HepG2 (cell line): ENCODE data around the gene HTATIP2. TPM values are rescaled to one million over a fixed set of nuclear protein-coding genes. Genes with fewer than 3 reads are reported as not detected.

Source experiments
- AGO2 ChIP-seq: fragments of 200-400 bp; formaldehyde crosslinking; optimal IDR thresholded peaks from 2 replicates; pipeline ENCODE3; 2017; ENCODE audit warnings: mild to moderate bottlenecking, low read depth, low read length, moderate library complexity
- ATF6 ChIP-seq: sonication (generic); formaldehyde crosslinking; conservative IDR thresholded peaks from 2 replicates; pipeline ENCODE4 v1.4.0; 2020; ENCODE audit warnings: missing genetic modification reagents
- ESRRA ChIP-seq: sonication (generic); formaldehyde crosslinking; IDR thresholded peaks from 2 replicates; pipeline ENCODE4 v1.5.1; 2020; ENCODE audit warnings: mild to moderate bottlenecking, low read depth, missing genetic modification reagents
- HNRNPL ChIP-seq: fragments of 200-400 bp; formaldehyde crosslinking; IDR thresholded peaks from 2 replicates; pipeline ENCODE4 v1.6.1; 2017; ENCODE audit warnings: mild to moderate bottlenecking, low read depth, low read length
- HOXA9 ChIP-seq: sonication (generic); formaldehyde crosslinking; IDR thresholded peaks from 2 replicates; pipeline ENCODE4 v1.8.1; 2022; ENCODE audit warnings: missing genetic modification reagents, mild to moderate bottlenecking, moderate library complexity, borderline replicate concordance
- IRX3 ChIP-seq: sonication (generic); formaldehyde crosslinking; IDR thresholded peaks from 2 replicates; pipeline ENCODE4 v1.8.1; 2023; ENCODE audit warnings: mild to moderate bottlenecking, low read depth, missing genetic modification reagents, borderline replicate concordance
- MEIS1 ChIP-seq: sonication (generic); formaldehyde crosslinking; IDR thresholded peaks from 2 replicates; pipeline ENCODE4 v1.9.0; 2021; ENCODE audit warnings: mild to moderate bottlenecking, missing genetic modification reagents, moderate library complexity, borderline replicate concordance
- NFE2L1 ChIP-seq: sonication (generic); formaldehyde crosslinking; IDR thresholded peaks from 2 replicates; pipeline ENCODE4 v1.4.0; 2020; ENCODE audit warnings: missing genetic modification reagents, mild to moderate bottlenecking, borderline replicate concordance
- RARA ChIP-seq: IDR thresholded peaks from 2 replicates; pipeline ENCODE4 v1.6.1; 2016; ENCODE audit warnings: missing genetic modification reagents, missing compliant biosample characterization
- SCMH1 ChIP-seq: sonication (generic); formaldehyde crosslinking; IDR thresholded peaks from 2 replicates; pipeline ENCODE4 v1.9.0; 2021; ENCODE audit warnings: missing genetic modification reagents, mild to moderate bottlenecking, borderline replicate concordance
- TBX3 ChIP-seq: fragments of 450-650 bp; IDR thresholded peaks from 2 replicates; pipeline ENCODE4 v1.6.1; 2017; ENCODE audit warnings: antibody characterized with exemption, mild to moderate bottlenecking, inconsistent platforms, borderline replicate concordance
- ZFP90 ChIP-seq: sonication (generic); formaldehyde crosslinking; IDR thresholded peaks from 2 replicates; pipeline ENCODE4 v1.8.0; 2022; ENCODE audit warnings: missing genetic modification reagents, mild to moderate bottlenecking, inconsistent platforms, borderline replicate concordance
- ZNF317 ChIP-seq: sonication (generic); formaldehyde crosslinking; IDR thresholded peaks from 2 replicates; pipeline ENCODE4 v1.5.0; 2020; ENCODE audit warnings: mild to moderate bottlenecking, missing genetic modification reagents
- ZNF510 ChIP-seq: sonication (generic); formaldehyde crosslinking; IDR thresholded peaks from 2 replicates; pipeline ENCODE4 v1.4.0; 2020; ENCODE audit warnings: low read depth, mild to moderate bottlenecking, missing genetic modification reagents
- ZNF577 ChIP-seq: sonication (generic); formaldehyde crosslinking; IDR thresholded peaks from 2 replicates; pipeline ENCODE4 v1.4.0; 2020; ENCODE audit warnings: mild to moderate bottlenecking, low read depth, missing genetic modification reagents, borderline replicate concordance
- ZNF737 ChIP-seq: sonication (generic); formaldehyde crosslinking; IDR thresholded peaks from 2 replicates; pipeline ENCODE4 v1.5.0; 2020; ENCODE audit warnings: missing genetic modification reagents, mild to moderate bottlenecking, borderline replicate concordance
- ZNF83 ChIP-seq: sonication (generic); formaldehyde crosslinking; IDR thresholded peaks from 2 replicates; pipeline ENCODE4 v1.4.0; 2020; ENCODE audit warnings: missing genetic modification reagents, mild to moderate bottlenecking, borderline replicate concordance
- polyA plus RNA-seq, 8 experiments: library from polyadenylated mRNA; depleted of rRNA in 3 of 8; stranded (reverse) in 7 of 8; unstranded in 1 of 8; fragments of >200 nt; fragmentation: Illumina TruSeq in 4 of 8; extraction: Trizol in 4 of 8; gene quantifications; 2 replicates each; pipeline versions ENCODE4 v1.2.1 to v1.2.3, GENCODE V29; 2011 to 2016; ENCODE audit warnings: low read depth in 4 of 8, missing spikeins in 1 of 8, mixed read lengths in 1 of 8; ENCODE audit not compliant: insufficient read depth in 1 of 8
- total RNA-seq, 5 experiments: library from RNA; depleted of rRNA; stranded (reverse); fragments of >200 nt; fragmentation: Illumina TruSeq; extraction: Trizol; gene quantifications; 2 replicates each; pipeline ENCODE4 v1.2.3, GENCODE V29; 2016; ENCODE audit warnings: low read depth in 1 of 5

Gene HTATIP2
- total and polyA plus RNA-seq, 2 of the 13 experiments (the other 11 are each of a cell fraction or from before 2014, with no cell fraction given), result not detected

DNA sequence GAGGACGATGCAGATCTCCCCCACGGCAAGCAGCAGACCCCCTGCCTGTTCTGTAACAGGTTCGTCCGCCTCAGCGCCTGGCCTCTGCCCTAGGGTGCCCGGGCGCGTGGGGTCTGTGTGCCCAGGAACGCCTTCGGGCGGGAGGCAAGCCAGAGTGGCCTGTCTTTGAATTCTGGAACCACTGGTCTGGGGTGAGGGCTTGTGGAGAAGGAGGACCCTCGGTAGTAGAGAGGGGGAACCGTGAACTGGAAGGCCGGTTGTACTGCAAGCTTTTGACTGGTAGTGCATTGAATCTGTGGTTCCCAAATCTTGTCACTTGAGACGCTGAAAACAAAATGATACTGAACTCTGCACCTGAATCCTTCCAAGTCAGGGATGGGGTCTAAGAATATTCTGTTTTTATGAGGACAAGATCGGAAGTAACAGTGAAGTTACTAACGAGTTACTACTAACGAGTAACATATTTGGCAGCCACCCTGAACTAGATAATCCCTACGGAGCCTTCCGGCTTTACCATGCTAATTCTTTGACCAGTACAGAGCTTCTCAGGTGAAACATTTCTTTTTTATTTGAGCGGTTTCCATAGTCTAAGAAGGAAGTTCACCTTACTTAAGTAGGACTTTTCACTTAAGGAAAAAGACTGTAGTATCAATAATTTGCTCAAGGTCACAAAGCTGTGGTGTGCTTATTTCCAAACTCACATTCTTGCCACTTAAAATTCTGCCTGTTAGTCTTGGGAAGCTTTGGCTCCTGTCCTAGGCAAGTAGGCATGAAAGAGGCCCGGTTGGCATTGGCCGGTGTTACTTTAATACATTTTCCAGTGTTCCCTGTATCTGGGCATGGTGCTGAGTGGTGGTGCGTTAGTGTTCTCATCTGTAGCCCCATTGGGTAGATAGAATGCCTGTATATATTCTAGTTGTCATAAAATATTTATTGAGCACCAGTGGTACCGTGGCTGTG is 24.9 kb downstream of the HTATIP2 start (continued):
- TF ChIP-seq NFE2L1, result no peak
- TF ChIP-seq ZNF83, result 0 out of 2 replicates have a peak, but pooled peaks have one; percentile 10
- no peak for TF ChIP-seq HOXA9 (CRISPR knock-in tag)
- 0 out of 2 replicates have a peak, but pooled peaks have one; percentile 13 for TF ChIP-seq IRX3 (CRISPR knock-in tag)
- TF ChIP-seq AGO2, result peak; percentile 8
- 0 out of 2 replicates have a peak, but pooled peaks have one; percentile 42 for TF ChIP-seq ZNF577
- no peak for TF ChIP-seq ATF6
- TF ChIP-seq ZFP90, result 0 out of 2 replicates have a peak, but pooled peaks have one; percentile 20
- TF ChIP-seq HNRNPL, result 0 out of 2 replicates have a peak, but pooled peaks have one; percentile 48
- TF ChIP-seq RARA (CRISPR knock-in tag), result no peak
- 0 out of 2 replicates have a peak, but pooled peaks have one; percentile 23 for TF ChIP-seq ZNF510 (CRISPR knock-in tag)
- TF ChIP-seq ZNF737 (CRISPR knock-in tag), result 0 out of 2 replicates have a peak, but pooled peaks have one; percentile 6
- TF ChIP-seq MEIS1 (CRISPR knock-in tag), result 0 out of 2 replicates have a peak, but pooled peaks have one; percentile 17
- TF ChIP-seq ESRRA (CRISPR knock-in tag), result no peak
- no peak for TF ChIP-seq TBX3
- no peak for TF ChIP-seq SCMH1 (CRISPR knock-in tag)
- TF ChIP-seq ZNF317 (CRISPR knock-in tag), result 0 out of 2 replicates have a peak, but pooled peaks have one; percentile 23
